Fibroblast of the aortic adventitia (primary cell): ENCODE results near the gene FER. TPM values are rescaled to one million over a fixed set of nuclear protein-coding genes. Genes with fewer than 3 reads are reported as not detected.

Experiments
- DNase-seq: peaks from one replicate; pipeline ENCODE4 v3.0.0-alpha.2; 2010; ENCODE audit warnings: low read depth
- H3K4me3 ChIP-seq: 2 replicates; pipeline ENCODE4 v1.5.1; 2011; ENCODE audit warnings: low read depth, mild to moderate bottlenecking, control low read depth, low read length, moderate library complexity
- CTCF ChIP-seq: IDR thresholded peaks from 2 replicates; pipeline ENCODE4 v1.5.1; 2011; ENCODE audit warnings: mild to moderate bottlenecking, low read length, control low read depth, inconsistent platforms; ENCODE audit not compliant: insufficient read depth
- total RNA-seq: library from RNA; depleted of rRNA; stranded (reverse); fragments of >200 nt; gene quantifications from 2 replicates; pipeline ENCODE4 v1.2.3, GENCODE V29; 2012; ENCODE audit warnings: low replicate concordance

The FER gene
- total RNA-seq, 1 donor = 41.5 TPM

- DNase-seq = no peak
- H3K4me3 ChIP-seq = no peak overlapping the region
- no peak for TF ChIP-seq CTCF
Measured at GRCh38 chr5:109199289-109199688, 451.6 kb downstream of the FER start.

- H3K4me3 ChIP-seq = no peak overlapping the region
- no peak for TF ChIP-seq CTCF
- no peak for DNase-seq
Measured at GRCh38 chr5:109199799-109200620, 452.3 kb downstream of the FER start.

- DNase-seq = no peak
- no peak for TF ChIP-seq CTCF
- no peak overlapping the region for H3K4me3 ChIP-seq
Measured at GRCh38 chr5:109215040-109215439, 467.3 kb downstream of the FER start.

GRCh38 chr5:109218818-109219217 is 471.1 kb downstream of the FER start:
- H3K4me3 ChIP-seq = no peak overlapping the region
- TF ChIP-seq CTCF = no peak
- DNase-seq = no peak

- no peak for TF ChIP-seq CTCF
- no peak overlapping the region for H3K4me3 ChIP-seq
- DNase-seq = no peak
Measured at GRCh38 chr5:109223531-109223930, 475.8 kb downstream of the FER start.

- no peak for TF ChIP-seq CTCF
- no peak overlapping the region for H3K4me3 ChIP-seq
- no peak for DNase-seq
Measured at GRCh38 chr5:109224276-109224882, 476.7 kb downstream of the FER start.
